Left ventricle myocardium superior (tissue), 1 donor: ENCODE data around the gene POTEB2. TPM values are rescaled to one million over a fixed set of nuclear protein-coding genes. Genes with fewer than 3 reads are reported as not detected.
"Not testable (repeated sequence)": the region's sequence is repeated elsewhere in the genome, so short reads cannot be mapped to it uniquely, and the experiment has no call there.

Source experiments
- ATAC-seq: fragments of 200-7000 bp; cut with Tn5 transposase; one replicate; pipeline ENCODE4 v1.9.1; 2020; ENCODE audit warnings: mild to moderate bottlenecking, moderate library complexity
- DNase-seq: peaks from one replicate; pipeline ENCODE4 v3.0.0-alpha.2; 2020
- intact Hi-C: fragments of 100-400 bp; cut with micrococcal nuclease; formaldehyde crosslinking; loops from one replicate; pipeline ENCODE4 v1.11.0; 2022
- long read RNA-seq: library from polyadenylated mRNA; unstranded; transcript quantifications from one replicate; pipeline ENCODE4 v2.0.0, GENCODE V29; 2021
- microRNA-seq: library from miRNA; unstranded; fragments of <30 nt; microRNA quantifications from one replicate; pipeline ENCODE4 v1.2.0, GENCODE V29; 2020; ENCODE audit warnings: borderline number of aligned reads
- total RNA-seq: library from RNA; stranded (reverse); fragmentation: NEBNext Ultra II Directional; extraction: Animal tissue kit (Norgen Biotek cat#: 25700); gene quantifications from one replicate; pipeline ENCODE4 v1.2.1, GENCODE V29; 2021
- donor health status: DM: no; HTN: yes; CAD: no; lungs with severe emphysema.

The POTEB2 gene
- total RNA-seq, result not detected
- long read RNA-seq, result 0 reads

DNA sequence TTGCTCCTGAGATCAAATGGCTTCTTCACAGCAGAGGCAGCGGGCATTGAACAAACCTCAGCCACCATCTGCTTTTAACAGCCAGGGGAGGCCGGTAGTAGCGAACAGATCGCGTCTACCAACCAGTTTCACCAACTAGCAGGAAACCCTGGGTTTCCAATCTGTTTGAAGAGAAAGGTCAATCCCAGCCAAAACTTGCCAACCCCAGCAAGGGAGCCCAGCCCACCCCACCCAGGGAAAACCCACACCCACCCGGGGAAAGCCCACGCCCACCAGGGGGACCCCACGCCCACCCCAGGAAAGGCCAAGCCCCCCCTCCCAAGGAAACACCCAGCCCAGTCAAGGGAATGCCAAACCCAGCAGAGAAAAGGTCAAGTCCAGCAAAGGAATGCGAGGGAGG lies at the start of gene POTEB2:
POTEB2 (minus strand) TSS at position 101 of the 400 bp plus-strand sequence; CDS start at position 68, 33 bp downstream.
- intact Hi-C loops, DNase-seq, ATAC-seq: not testable (repeated sequence)

DNA sequence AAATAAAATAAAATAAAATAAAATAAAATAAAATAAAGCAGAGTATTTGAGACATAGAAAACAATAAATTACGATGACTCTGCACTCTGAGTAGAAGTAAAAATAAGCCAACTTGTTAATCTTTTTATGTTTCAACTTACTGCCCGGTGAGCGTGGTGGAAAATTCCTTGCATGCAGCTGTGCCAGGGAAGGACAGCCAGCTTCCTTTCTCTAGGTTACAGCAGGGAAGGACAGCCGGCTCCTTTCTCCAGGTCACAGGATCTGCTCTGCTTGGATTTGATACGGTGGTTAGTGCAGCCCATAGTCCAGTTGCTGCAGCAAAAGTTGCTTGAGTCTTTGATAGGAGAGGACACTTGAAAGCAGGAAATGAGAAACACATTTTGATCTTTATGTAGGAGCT lies 13.8 kb upstream of the POTEB2 start:
- ATAC-seq, DNase-seq, intact Hi-C loops: not testable (repeated sequence)

DNA sequence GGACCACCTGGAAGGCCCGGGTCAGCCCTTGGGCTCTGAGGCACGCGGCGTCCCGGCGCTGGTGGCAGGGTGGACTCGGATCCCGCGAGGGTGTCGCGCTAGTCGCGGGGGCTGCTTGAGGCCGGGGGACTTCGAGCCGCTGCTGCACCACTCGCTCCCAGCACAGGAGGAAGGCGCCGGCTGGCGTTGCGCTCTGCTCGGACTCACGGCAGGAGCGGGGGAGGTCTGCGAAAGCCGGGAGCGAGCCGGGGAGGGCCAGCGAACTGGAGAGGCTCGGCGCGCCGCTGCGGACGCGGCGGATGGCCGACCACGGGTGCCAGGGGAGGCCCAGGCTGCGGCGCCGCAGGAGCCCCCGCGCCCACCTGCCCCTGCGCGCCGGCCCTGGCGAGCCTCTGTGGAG lies 12.3 kb upstream of the POTEB2 start:
- ATAC-seq, DNase-seq, intact Hi-C loops: not testable (repeated sequence)

GRCh38 chr15:20877819-20878218 lies 11.7 kb upstream of the POTEB2 start:
- intact Hi-C loops, ATAC-seq, DNase-seq: not testable (repeated sequence)

Small RNAs within 50 kb of the gene (microRNA-seq; reads per million reads assigned to microRNA genes)
- gene MIR3118-2, result not detected
